HG03045 (cell line): ENCODE data around the gene ITGA6.

ENCODE experiments used
- ATAC-seq: cut with Tn5 transposase; IDR thresholded peaks from one replicate; pipeline ENCODE4 v1.9.1; 2021; ENCODE audit warnings: mild to moderate bottlenecking, moderate library complexity; ENCODE audit not compliant: unreplicated experiment

Gene ITGA6

DNA sequence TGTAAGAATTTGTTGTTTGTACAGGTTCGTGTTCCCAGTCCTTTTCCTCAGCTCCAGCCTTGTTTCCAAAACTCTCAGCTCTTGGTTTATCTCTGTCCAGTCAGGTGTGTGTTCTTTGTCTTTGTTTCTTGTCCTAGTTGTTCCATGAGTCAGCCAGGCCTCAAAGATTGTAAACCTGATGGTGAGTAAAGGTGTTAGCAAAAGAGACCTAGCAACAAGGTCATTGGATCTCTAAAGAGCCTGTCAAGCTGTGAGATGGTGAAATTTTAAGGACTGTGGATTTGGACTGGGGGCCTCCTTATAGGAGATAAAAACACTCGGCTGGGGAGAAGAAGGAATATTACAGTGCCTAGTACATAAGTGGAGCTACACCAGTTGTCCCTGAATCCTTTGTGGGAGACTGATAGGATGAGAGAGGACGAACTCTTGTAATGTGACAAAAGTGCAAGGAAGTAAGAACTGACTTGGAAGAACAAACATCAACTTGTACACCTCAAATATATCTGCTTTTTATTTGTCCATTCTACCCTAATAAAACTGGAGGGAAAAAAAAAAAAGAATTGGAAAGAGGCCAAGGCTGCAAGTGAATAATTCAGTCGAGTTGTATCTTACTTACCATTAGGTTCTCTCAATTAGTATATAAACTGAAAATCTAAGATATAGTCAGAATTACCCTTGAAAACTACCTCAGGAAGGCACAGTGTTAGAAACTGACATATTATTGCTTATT, 37.2 kb downstream of the ITGA6 start:
- ATAC-seq, result no peak

DNA sequence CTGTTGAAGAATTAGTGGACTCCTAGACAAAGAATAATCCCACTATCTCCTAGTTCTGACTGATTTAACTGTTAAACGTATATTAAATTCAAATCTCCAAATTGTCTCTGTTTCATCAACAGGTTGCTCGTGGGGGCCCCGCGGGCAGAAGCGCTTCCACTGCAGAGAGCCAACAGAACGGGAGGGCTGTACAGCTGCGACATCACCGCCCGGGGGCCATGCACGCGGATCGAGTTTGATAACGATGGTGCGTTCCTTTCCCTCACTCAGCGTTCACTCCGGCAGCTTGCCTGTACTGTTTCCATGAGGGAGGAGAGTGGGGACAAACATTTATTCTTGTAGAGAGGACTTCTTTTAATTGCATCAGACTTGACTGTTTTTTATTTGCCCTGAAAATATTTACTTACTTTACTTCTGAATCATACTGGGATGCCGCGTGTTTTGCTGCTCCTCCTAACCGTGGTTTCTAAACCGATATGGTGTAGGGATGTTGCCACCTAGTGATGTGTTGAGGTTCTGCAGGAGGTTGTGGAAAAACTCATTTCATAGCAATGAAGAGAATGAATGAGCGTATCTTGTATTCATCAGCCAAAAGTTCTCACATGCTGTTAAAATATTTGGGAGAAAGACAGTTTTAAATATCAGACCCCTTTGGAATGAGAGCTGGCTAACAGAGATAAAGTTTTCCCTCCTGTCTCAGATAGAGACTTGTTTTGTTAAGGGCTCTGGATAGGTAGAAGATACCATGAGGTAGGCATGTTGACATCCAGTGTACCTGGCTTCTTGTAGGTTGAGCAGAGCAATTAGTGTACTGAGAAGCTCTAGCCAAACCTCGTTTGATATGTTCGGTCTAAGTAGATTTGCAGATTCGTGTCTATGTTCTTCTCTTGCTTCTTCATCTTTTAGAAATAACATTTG, 38.3 kb downstream of the ITGA6 start:
- no peak for ATAC-seq

DNA sequence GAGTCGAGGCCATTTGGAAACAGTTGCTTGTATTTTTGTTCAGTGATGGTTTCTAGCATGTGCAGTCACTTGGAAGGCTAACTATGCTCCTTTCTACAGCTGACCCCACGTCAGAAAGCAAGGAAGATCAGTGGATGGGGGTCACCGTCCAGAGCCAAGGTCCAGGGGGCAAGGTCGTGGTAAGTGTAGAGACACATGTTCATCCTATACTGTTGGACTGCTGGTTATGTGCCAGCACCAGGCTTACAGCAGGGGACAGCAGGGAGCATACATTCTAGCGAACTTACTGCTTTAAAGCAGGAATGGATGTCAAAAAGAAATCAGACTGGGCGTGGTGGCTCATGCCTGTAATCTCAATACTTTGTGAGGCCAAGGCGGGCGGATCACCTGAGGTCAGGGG, 40.0 kb downstream of the ITGA6 start:
- ATAC-seq, result no peak

DNA sequence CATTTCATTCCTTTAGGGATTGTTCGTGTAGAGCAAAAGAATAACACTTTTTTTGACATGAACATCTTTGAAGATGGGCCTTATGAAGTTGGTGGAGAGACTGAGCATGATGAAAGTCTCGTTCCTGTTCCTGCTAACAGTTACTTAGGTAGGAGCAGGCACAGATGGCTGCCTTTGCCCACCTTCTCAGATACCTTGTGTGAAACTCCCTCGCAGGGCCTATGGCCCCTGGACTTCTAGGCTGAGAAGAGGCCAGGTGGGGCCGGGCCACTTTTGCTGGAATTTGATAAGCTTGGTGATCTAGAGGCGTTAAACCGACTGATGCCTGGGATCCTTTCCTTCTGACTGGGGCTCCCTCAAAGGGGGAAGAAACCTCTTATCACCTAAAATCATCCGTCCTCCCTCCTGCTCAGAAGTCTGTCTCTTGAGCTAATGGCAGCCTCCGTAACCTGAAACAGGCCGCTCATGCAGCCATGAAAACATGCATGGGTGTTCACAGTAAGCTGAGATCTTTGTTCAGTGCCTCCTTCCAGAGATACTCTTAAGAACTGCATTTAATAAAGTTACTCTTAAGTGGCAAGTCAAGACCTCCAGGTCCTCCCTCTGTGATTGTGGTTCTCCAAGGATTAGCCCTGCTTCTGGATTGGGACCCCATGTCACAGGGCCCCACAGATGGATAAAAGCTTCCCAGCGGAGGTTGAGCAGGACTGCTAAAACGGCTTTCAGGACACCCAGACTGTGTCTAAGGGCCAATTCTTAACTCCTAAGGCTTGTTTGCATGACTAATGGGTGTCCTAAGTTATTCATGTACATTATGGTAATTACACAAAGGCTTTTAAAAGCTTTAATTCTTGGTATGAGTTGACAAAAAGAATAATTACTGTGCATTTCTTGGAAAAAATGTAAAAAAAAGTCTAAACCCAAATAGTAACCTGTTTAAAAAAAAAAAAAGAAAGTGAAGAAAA, 43.9 kb downstream of the ITGA6 start:
- no peak for ATAC-seq

DNA sequence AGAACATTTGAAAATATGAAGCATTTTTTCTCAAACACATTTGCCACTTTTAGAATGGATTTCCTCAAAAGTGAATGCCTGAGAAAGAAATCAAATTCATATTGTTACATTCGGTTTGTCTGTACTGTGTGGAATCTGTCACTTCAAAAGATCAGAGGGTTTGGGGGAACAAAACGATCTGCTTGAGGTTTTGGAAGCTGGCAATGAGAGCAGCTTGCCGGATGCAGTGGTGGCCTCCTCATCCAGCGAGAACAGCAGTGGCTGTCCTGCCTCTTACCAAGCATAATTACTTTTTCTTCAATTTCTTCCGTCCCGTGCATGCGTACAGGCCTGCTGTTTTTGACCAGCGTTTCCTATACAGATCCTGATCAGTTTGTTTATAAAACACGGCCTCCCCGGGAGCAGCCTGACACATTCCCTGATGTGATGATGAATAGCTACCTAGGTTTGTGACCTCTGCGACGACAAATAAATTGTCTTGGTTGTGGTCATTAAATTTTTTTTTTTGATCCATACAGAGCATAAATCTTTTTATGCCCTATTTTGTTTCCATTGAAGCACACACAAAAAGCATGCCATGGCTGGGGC, 45.2 kb downstream of the ITGA6 start:
- ATAC-seq, result no peak

DNA sequence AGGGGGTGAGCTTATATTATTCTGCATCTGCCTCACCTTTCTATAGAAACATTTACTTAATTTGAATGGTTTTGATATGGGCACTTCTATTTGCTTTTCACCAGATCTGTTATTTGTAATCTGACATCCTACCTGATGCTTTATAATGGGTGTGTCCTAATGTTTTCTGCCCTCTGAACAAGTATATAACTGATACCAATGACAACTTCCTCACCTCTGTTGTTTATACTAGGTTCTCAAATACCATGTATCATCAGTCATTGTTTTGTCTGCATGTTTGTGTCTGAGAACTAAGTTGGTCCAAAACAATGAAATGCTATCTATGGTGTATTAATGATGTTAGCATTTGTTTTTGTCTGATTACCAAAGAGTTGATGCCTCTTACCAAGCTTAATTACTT, 45.8 kb downstream of the ITGA6 start:
- ATAC-seq, result no peak

DNA sequence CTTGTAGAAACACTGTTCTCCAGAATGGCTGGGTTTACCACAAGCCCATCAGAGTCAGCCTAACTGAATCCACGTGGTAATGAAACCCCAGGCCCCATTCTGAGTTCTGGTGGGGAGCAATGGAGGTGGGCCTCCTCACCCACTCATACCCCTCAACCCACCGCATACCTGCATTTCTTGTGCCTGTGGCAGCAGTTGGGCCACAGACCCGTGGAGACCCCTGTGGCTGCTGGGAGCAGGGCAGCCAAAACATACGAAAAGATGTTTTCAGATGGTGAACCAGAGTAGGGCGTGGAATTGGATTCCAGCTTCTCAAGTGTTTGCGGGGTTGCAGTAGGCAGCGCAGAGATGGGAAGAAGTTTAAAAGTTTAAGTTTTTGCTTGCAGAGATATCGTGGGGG, 51.0 kb downstream of the ITGA6 start:
- no peak for ATAC-seq

DNA sequence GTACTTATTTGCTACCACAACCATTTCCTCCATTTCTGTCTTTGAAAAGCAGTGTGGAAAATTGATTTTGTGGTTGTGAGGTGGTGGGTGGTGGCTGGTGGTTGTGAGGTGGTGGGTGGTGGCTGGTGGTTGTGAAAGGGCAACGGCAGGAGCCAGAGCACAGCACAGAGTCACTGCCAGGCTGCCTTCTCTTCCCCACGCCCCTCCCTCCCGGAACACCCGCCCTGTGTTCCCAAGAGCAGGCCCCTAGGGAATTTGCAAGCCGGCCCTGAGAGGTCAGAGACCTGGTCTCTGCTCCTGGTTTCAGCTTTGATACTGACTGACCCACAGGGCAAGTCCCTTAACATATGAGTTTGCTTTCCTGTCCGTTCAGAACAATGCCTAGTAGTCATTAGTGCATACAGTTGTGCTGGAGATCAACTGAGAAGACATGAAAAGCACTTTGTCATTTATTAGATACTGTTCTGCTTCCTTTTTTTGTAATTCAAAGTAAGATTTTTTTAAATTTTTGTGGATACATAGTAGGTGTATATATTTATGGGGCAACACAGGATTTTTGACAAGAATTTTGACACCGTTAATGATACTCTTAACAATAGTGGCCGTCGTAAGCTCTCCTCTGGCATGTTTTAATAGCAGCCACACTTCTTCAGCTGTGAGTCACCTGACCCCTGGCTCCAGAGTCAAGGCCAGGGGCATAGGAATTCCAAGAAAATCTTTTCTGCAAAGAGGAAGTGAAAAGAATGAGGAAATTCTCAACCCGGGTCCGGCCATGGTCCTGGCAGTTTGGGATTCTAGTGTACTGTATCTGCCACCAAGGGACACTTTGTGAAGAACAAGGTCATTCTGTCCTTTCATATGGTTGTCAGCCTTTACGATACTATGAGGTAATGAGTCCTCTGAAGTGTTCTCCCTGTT, 53.2 kb downstream of the ITGA6 start:
- no peak for ATAC-seq

DNA sequence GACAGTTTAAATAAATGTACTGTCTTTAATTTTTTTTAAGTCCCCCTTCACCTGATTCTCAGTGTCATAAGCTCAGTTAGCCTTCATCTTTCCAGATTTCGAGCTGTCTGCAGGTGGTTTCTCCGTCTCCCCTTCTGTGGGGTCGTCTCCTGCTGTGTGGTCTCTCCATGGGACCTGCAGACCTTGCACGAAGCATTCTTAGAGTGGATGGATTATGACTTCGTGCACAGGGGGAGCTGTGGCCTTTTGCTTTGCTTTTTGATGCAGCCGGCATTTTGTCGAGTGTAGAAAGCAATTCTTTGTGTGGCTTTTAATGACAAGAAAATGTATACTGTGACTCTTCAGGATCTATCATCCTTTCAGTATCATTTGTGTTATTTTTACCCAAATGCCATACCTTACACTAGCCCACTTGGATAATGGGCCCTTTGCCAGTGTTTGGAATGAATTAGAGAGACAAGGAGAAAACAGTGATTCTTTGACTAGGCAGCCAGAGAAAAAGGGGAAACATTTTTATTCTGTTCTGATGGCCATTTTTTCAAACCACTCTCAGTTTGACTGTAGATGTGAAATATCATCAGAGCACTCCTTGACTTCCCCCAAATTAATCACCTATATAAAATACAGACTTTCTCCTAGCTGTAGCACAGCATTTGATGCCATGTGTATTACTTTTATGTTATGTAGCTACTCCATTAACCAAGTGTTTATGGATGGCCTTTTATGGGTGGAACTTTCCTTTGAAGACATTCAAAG, 54.3 kb downstream of the ITGA6 start:
- no peak for ATAC-seq

DNA sequence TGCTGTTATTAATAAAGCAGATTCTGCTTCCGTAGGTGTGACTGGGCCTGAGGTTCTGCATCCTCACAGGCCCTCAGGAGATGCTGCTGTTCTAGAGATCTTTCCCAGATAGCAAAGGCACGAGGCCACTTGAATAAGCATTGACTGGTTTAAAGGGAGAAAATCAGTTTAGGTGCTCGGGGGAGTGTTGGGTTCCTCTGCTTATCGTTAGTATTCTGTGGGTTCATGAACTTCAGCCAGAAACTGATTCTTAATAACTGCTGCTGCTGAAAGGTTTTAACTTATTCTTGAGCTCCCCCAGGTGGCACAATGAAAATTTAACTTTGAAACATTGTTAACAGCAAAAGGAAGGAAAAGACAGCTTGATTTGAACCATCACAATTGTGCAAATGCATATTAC, 56.9 kb downstream of the ITGA6 start:
- ATAC-seq, result no peak

DNA sequence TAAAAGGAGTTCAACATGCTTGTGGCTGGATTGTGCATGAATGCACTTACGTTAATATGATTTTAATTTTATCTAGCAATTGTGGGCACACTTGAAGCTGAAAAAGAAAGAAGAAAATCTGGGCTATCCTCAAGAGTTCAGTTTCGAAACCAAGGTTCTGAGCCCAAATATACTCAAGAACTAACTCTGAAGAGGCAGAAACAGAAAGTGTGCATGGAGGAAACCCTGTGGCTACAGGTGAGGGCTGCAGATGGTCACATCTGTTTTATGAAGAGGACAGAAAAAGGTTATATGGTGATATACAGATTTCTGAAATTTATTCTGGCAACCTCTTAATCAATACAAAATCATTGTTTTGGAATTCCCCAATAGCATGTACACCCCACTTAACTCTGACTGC, 57.3 kb downstream of the ITGA6 start:
- ATAC-seq, result no peak

DNA sequence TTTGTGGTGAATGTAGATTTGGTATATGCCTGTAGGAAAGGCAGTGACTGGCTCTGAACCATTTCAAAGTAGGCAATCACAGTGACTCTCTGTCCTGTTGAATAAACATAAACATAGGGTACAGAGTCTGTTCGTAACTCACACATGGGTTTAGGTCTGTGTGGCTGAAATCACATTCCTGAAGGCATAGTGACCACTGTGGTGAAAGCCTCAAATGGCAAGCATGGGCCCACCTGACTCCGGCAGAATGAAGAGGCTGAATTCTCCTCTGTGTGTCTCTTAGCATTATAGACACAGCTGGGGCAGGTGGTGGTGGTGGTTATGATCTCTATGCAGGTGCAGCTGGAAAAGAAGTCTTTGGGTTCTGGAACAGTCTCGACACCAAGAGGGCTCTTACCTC, 61.2 kb downstream of the ITGA6 start:
- ATAC-seq, result no peak

DNA sequence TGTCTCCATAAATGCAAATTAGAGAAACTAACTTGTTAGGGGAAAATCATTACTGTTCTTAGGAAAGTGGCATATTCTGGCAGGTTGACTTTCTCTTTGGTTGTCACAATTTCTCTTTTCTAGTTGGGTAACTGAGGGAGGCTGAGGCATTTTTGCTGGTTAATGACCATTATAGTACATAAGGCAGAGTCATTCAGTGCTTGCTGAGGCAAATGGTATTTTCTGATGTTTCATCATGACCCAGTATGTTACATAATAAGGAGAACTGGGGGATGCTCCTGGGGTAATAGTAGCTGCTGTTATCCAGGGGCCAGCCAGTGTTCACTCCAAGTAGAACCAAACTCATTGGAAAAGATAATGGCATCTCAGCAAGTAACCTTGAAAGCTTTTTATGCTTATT, 62.3 kb downstream of the ITGA6 start:
- no peak for ATAC-seq

DNA sequence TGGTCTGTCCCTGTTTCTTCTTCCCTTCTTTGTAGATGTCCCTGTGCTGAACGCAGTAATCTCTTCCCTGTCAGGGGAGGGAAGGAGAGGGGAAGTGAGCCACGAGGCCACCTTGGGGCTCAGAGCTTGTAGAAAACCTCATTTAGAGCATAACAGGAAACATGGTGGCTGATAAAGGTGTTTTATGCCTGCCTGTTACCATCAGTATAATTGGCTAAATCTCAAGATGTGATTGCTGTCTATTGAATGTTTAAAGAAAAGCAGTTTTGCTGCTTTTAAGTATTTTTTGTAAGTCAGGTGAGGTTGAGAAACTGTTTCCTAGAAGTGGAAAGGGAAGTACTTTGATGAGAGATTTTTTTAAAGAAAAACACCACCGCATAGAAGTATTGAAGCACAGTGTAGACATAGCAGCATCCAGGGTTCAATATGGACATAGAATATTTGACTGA, 68.8 kb downstream of the ITGA6 start:
- ATAC-seq, result no peak

DNA sequence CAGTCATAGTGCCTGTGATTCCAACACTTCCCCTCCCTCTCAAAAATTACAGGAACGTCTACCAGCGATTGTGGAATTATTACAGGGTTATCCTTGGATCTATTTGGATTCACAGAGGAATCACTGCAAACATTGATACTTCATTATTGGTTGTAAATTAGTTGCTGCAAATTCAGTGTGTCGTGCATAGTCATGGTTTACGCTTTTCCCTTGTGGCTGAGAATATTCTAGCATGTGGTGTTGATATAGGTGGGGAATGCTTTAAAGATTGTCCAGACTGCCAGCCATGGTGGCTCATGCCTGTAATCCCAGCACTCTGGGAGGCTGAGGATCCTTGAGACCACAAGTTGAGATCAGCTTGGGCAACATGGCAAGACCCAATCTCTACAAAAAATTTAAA, 79.8 kb downstream of the ITGA6 start:
- ATAC-seq, result no peak

DNA sequence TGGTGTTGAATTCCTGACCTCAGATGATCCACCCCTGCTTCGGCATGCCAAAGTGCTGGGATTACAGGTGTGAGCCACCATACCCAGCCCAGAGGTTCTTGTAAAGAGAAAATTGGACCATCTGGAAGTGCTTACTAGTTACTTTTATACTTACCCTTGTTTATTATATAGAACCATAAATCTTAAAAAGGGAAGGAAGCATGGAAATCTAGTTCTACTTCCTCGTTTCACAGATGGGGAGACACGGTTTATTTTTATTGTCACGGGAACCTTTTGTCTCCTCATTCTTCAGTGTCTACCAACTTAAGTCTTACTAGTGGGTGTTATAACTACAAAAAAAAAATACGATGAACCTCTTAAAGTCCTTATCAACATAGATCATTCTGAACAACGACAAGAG, 82.7 kb downstream of the ITGA6 start:
- ATAC-seq, result no peak

DNA sequence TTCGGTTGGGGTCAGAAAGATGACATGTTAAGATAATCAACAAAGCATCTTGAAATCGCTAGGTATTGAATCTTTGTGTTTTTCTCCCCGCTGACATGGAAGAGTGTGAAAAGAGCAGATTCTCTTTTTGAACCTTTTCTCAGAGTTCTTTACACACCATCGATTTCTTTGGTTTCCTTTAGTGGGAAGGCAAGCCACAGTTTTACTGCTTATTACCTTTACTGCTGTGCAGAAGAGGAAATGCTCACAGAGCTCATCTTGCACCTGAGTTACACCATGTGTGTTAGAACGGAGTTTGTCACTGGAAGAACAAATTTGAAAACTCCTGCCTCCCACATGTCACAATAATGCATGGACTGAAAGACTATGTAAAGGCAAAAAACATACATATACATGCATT, 83.2 kb downstream of the ITGA6 start:
- no peak for ATAC-seq

DNA sequence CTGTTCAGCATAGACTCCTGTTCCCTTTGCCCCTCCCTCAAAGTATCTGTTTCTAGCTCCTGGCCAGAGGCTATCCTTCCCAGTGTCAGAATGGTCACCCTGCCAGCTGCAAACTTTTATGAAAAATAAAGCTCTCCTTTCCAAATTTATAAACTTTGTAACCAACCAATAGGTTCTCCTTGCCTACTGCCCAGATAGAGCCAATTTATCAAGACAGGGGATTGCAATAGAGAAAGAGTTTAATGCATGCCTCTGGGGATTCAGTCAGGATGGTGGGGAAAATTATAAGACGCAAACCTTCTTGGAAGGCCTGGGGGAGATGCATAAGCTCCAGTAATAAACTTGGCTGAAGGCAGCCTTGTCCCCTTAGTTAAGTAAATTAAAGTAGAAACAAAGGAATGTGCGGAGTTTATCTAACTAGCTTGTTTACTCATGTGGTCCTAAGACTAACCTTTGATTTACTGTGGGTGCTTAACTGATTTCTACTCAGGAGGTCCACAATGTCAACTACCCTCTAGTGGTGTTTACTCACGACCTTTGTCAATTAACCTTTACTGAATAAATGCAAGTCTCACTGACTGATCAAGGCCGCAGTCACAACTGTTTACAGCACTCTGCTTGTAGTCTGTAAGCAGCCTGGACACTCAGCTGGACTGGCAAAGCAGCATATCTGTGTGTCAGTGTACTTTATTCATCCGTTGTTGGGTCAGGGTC, 85.6 kb downstream of the ITGA6 start:
- no peak for ATAC-seq
